Activated T-cell treated with anti-CD3 and anti-CD28 coated beads for 1 hour (primary cell): ENCODE data around the gene YEATS2.
"Not testable (repeated sequence)": the region's sequence is repeated elsewhere in the genome, so short reads cannot be mapped to it uniquely, and the experiment has no call there.

ENCODE experiments used
- DNase-seq: peaks from one replicate; pipeline ENCODE4 v3.0.0-alpha.2; 2020; ENCODE audit warnings: low read depth

The YEATS2 gene

DNA sequence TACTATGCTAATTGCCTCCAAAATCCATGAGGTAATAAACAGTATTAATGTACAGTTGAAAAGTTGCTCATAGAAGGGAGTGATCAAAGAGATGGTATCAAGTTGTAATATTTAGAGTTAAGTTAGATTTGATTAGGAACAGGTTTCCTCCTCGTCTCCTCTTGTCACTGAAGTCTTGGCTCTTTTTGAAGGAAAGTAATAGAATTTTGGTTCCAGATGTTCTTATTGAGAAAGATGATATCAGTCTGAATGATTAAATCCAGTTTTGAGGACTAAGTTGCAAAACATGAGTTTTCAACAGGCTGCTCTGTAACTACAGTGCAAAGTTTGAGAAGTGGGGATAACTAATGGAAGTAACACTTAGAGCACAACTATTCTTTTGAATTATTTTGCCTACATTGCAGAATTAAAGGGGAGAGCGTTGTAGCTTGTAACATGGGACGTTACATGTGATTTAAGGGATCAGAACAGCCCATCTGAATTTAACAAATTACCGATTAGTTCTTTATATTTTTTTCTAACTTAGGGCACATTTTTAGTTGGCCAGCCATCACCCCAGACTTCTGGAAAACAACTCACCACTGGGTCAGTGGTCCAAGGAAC is 79.5 kb downstream of the YEATS2 start:
- no peak for DNase-seq

DNA sequence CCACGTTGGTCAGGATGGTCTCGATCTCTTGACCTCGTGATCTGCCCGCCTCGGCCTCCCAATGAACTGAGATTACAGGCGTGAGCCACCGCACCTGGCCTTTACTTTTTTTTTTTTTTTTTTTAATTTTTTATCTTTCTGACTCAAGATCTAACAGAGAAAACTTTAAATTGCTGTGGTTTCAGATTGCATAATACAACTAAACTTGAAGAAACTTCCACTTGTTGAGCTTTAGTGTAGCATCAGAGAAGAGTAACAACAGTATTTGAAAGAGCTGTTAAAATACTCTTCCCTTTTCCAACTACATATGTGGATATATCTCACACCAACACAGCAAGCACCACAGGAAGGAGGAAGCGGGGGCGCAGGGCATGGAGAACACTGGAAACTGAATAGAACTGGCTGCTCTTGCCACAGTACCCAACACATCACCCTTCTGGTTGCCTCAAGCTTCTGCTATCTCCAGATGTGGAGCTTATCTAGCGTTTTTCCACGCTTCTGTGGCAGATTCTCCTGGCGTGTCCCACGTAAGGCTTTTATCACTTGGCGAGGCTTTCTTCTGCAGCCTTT is 82.4 kb downstream of the YEATS2 start:
- no peak for DNase-seq

DNA sequence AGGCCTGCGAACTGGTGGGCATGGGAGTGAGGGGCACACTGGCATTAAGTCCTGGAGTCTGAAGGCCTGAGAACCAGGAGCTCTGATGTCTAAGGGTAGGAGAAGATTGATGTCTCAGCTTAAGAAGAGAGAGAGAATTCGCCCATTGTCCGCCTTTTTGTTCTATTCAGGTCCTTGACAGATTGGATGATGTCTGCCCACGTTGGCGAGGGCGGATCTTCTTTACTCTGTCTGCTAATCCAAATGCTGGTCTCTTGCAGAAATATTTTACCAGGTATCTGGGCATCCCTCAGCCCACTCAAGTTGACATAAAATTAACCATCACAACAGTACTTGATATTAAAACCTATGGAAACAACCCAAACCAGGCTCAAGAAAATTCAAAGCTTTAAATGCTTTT is 83.6 kb downstream of the YEATS2 start:
- DNase-seq = no peak

DNA sequence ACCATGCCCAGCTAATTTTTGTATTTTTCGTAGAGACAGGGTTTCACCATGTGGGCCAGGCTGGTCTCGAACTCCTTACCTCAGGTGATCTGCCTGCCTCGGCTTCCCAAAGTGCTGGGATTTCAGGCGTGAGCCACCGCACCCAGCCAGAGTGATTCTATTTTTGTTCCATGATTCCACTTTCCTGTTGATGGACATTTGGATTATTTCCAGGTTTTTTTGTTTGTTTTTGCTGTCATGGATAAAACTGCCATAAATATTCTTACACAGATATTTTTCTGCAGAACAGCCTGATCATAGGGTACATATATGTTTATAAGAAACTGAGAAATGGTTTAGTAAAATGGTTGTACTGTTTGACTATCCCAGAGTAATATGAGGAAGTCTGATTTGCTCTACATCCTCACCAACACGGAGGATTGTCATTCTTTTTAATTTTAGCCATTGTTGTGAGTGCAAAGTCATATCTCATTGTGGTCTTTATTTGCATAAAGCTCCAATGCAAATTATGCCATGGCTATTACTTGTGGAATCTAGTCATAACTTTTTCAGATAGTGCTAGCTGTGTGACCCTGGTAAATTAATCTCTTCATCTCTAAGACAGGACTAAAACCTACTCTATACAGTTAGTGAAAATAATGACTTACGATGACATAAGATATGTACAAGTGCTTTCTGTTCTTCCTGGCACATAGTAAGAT is 85.1 kb downstream of the YEATS2 start:
- no peak for DNase-seq

DNA sequence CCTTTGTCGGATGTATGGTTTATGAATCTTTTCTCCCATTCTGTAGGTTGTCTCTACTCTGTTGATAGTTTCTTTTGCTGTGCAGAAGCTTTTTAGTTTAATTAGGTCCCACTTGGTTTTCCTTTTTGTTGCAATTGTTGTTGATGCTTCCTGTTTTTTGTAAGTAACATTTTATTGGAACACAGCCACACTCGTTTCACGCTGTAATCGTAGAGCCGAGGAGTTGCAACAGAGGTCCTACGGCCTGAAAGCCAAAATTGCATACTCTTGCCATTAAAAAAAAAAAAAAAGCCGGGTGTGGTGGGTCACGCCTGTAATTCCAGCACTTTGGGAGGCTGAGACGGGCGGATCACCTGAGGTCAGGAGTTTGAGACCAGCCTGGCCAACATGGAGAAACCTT is 86.9 kb downstream of the YEATS2 start:
- not testable (repeated sequence) for DNase-seq

DNA sequence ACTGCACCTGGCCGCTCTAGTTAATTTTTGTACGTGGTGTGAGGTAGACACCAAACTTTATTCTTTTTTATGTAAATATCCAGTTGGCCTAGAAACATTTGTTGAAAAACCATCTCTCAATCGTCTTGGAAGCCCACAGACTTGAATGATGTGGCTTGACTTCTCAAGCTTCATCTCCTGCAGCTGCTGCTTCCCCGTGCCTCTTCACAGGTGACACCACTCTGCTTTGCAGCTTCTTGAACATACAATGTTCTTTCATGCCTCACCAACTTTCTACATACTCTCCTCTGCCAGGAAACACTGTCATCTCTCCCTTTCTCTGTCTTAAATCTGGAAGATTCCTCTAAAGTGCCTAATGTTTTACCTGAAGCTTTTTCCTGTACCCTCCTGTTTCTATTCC is 92.2 kb downstream of the YEATS2 start:
- DNase-seq = no peak

DNA sequence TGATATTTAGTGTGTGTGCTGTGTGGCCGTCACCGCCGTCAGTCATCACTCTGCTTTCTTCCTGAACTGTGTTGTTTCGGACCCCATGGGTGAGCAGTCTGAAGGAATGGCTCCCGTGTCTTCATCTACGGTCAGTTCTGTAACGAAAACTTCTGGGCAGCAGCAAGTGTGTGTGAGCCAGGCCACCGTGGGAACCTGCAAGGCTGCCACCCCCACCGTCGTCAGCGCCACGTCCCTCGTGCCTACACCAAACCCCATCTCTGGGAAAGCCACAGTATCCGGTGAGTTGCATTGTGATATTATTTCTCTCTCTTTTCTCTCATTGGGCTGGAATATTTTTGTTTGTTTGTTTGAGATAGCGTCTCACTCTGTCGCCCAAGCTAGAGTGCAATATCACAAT is 93.1 kb downstream of the YEATS2 start:
- no peak for DNase-seq

DNA sequence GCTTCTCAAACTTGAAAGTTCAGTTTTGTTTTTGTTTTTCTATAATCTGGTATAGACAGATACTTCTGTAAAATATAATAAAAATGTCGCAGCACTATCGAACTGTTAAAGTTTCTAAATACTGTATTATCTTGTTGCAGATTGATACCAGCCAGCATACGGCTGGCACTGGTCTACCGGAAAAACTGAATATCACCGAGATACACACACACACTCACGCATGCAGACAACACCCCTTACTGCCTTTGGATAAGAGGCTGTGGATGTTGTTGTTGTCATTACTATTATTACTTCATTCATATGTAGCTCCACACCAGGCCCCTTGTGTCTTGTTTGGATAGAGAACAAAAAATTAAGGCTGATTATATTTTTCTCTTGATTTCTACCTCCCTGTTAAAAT is 95.4 kb downstream of the YEATS2 start:
- no peak for DNase-seq

DNA sequence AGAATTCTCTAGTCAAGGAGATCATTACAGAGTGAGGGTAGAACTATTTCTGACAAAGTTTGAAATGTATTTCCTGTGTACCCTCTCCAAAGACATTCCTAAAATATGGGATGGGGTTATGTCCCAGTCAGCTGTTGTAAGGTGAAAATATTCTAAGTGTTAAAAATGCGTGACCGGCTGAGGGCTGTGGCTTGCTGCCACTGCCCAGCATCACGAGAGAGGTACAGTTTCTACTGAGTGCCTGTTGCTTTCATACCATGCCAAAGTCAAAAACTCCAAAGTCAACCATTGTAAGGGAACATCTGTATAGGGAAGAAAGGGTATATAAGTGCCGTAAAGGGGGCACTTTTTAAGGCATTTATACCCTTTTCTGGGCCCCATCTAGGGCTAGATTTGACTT is 96.9 kb downstream of the YEATS2 start:
- DNase-seq = no peak

DNA sequence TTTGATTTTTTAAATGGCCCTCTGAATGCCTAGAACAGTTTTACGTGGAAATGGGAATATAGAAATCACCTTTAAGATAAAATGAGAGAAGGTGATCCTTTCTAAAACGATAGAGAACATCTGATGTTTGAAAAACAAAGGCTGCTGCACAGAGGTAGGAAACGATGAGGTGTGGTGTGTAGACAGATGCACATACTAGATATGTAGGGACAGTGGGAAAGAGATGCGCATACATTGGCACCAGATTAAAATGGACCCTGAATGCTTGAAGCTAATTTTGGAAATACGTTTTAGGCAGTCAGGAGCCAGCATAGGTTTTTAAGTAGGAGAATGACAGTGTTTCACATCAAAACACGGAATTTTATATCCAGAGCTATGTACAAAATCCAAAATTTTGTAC is 98.8 kb downstream of the YEATS2 start:
- DNase-seq = no peak

DNA sequence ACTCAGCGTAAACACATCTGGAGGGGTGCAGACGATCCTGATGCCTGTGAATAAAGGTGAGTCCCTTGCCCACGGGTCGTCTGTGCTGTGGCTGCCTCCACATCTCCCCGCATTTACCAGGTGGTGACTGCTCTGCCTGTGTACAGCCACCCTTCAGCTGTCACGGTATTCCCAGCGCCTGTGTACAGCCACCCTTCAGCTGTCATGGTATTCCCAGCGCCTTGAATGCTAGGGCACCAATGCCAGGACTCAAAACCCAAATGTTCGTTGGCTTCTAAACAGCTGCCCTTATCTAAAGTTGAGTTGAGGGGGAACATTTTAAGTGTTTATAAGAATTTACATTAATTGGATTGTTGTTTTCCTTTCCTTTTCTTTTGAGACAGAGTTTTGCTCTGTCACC is 100.4 kb downstream of the YEATS2 start:
- DNase-seq = no peak

DNA sequence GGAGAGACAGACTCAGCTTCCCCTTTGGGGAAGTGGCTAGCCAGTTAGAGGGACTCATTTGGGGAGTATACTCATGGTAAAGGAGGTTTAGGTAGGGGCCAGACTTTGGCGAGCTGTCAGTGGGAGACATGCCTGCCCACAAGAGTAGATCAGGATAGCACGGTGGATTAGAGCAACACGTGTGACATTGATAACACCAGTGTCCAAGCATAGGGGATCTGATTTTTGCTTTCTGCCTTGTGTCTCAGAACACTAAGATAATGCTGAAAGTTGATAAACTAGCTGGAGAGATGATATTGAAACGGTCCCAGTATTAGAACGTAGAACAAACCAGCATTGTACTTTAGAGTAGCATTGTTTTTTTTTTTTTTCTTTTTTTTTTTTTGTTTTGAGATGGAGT is 101.9 kb downstream of the YEATS2 start:
- DNase-seq = no peak

DNA sequence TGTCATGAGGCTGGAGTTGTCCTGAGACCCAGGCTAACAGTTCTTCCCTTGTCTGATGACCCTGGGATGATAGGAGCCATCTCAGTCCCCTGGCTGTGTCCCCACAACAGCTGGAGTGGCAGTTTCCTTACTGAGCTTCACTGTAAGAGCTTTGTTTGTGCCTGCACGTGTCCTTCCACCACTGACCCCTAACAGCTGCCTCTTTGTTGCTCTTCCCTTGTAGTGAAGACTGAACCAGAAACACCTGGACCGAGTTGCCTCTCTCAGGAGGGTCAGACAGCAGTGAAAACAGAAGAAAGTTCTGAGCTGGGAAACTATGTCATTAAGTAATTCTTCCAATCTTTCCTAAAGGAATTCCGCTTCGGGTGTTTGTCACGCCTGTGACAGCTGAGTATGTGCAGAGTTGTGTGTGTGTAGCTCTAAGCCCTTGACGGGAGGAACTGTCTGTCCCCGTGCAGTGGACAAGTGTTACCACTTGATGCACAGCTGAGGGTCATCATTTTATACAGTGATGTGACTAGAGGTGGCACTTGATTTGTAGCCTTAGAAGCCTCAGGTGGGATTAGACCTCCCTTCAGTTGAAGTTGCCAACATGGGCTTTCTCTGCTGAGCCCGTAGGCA is 102.8 kb downstream of the YEATS2 start:
- DNase-seq = no peak

DNA sequence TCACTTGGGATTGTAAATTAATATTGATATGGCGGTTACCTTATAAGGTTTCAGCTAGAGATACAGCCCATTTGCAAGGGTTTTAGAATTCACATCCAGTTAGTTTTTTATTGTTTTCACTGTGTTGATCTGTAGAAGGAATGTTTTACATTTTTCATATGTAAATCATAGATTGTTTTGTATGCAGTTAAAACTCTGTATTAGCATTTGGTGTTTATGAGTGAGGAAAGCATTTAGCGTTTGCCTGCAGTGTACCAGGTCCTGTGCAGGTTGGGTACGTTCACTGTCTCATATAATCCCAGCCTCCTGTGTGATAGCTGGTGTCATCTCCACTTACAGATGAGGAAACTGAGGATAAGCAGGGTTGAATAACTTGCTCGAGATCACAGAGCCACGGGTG is 104.0 kb downstream of the YEATS2 start:
- no peak for DNase-seq

DNA sequence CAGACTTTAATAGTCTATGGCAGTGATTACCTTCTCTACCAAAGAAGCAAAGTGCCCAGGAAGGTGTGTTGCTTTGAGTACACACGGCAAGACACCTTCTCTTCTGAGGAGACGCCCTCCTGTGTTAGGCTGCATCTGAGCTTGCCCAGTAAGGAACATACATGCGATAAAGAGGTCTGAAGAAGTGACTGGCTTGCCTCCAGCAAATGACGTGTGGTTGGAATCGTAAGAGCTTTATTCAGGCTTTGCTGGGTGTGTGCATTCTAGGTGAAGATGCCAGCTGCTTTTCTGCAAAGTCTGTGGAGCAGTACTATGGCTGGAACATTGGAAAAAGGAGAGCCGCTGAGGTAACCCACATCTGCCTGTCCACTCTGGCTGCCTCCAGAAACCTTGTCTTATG is 105.4 kb downstream of the YEATS2 start:
- no peak for DNase-seq

DNA sequence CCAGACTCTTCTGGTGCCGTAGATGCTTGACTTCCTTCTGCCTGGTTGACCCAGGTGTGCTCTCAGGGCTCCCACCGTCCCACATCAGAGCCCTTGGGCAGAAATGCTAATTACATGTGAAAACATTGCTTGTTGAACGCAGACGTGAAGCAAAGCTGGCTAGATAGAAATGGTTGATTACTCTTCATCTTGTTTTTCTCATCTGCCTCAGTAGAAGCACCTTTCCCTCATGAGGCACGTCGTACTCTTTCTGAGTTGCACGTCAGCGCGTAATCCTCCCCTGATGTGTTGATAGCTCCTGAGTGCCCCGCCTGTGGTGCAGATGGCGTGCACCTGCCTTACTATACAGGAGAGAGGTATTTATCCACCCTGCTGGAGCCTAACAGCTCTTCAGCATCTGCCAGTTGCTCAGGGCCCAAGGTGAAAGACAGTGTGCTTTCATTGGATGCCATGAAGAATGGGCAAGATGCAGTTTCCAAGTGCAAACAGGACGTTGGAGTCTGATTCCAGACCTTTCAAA is 109.7 kb downstream of the YEATS2 start:
- DNase-seq = no peak

DNA sequence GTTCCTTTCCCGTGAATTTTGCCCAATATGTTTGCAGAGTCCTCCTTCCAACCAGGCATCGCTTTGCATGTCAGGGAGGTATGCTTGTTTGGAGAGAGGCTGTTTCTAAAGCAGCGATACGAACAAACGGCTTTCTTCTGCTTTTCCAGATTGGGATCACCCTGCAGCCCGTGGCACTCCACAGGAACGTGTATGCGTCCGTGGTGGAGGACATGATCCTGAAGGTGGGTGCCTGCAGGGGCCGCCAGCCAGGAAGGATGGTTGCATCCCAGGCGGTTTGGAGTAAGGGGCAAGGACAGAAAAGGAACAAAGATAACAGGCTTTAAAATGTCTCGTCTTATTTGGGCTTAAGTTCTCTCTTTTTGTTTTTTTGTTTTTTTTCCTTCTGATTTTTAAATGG is 110.3 kb downstream of the YEATS2 start:
- DNase-seq = no peak

DNA sequence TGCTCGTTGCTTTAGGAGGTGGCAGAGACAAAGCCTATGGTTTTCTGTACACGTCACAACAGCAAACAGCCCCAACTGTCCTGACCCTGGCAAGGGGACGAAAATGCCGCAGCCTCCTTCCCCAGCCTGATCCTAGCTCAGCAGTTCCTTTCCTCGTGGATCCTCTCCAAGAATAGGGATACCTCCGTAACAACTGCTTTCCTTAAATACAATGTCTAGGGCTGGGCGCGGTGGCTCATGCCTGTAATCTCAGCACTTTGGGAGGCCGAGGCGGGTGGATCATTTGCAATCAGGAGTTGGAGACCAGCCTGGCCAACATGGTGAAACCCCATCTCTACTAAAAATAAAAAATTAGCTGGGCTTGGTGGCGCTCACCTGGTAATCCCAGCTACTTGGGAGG is 110.8 kb downstream of the YEATS2 start:
- DNase-seq = no peak

DNA sequence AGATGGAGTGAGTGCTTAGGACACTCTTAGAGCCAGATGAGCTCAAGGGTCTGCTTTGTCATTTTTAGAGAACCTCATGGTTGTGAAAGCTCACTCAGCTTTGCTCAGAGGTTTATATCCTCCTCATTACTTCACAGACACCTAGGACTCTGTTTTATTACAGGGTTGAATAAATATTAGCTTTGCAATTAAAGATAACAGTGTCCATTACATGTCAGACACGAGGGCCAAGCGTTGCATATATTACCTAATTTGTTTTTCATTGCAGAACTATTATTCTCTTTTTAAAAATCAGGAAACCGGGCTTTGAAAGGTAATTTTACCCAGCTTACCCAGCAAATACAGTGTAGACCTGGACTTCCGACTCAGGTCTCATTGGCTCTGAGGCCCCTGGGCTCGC is 111.7 kb downstream of the YEATS2 start:
- DNase-seq = no peak

DNA sequence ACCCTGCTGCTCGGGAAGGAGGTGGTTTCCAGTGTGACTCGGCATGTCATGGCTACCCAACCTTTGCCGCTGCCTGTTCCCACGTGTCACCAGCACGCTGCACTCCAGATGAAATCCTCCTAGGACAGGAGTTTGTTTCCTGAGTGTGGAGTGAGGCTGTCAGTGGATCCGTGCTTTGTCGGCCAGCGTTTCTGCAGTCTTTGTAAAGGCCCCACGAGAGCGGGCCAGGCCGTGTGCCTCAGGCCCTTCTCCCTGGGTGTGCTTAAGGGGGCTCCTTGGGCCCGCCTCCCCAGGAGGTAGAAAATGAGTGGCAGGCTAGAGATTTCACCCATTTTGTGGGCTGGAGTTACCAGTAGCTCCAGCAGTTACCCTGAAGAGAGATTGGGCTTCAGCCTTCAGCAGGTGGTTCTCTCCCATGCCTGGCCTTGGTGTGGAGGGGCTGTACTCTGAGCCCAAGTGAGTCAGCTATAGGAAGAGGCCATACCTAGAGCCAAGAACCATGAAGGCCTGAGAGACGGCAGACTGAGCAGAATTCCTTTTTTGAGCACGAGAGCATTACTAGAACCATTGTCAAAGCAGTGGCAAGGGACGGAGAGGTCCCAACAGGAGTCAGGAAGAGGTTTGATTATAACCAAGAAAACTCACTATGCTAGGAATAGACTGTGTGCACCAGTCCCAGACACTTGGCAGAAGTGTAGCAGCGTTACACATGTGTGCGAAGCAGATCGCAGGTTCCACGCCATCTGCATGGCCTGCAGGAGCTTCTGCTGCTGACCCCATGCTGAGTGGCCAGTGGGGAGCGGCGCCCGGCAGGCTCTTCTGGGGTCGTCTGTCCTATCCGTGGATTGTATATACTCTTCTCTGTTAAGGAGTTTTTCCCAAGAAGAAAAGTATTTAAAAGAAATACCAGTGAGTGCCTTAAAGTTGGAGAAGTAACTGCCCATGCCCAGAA is 113.3 kb downstream of the YEATS2 start:
- no peak for DNase-seq

DNA sequence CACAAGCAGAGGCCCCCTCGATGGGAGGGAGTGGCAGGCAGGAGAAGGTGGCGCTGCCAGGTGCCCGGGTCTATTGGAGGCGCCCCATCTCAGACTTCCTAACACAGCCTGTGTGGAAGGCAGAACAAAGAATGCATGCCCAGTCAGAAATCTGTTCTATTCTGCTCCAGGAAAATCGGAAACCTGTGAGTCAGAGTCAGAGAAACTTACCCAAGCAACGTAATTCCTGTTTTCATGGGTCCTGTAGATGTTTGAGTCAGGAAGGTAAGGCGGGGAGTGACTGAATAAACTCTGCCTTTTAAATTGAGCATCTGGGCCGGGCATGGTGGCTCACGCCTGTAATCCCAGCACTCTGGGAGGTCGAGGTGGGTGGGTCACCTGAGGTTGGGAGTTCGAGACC is 114.0 kb downstream of the YEATS2 start:
- no peak for DNase-seq
